Activated T-cell treated with anti-CD3 and anti-CD28 coated beads, Interleukin-2, amount 50 U/mL, for 72 hours (primary cell): ENCODE measurements around the gene BCORL1. TPM values are rescaled to one million over a fixed set of nuclear protein-coding genes. Genes with fewer than 3 reads are reported as not detected.

Experiments
- ATAC-seq, 2 donors: fragments of 150-1000 bp; cut with Tn5 transposase; replicated peaks in 1 of 2; 2 replicates each; pipeline ENCODE4 v1.10.0; 2021; ENCODE audit warnings: moderate library complexity in 2 of 2, mild to moderate bottlenecking in 1 of 2
- DNase-seq, 2 donors: peaks; one replicate each; pipeline ENCODE4 v3.0.0; 2021 to 2022; ENCODE audit warnings: mixed read lengths in 1 of 2
- H3K27ac Mint-ChIP-seq: one replicate; pipeline ENCODE4 v1.8.0; 2022; ENCODE audit warnings: mild to moderate bottlenecking, moderate library complexity, mixed read lengths
- H3K27me3 Mint-ChIP-seq: one replicate; pipeline ENCODE4 v1.8.0; 2022; ENCODE audit warnings: low read depth, mixed read lengths
- H3K36me3 Mint-ChIP-seq, 2 donors: one replicate each; pipeline ENCODE4 v1.8.0; 2022; ENCODE audit warnings: mixed read lengths in 2 of 2, mild to moderate bottlenecking in 1 of 2; ENCODE audit not compliant: insufficient read depth in 2 of 2
- H3K4me1 Mint-ChIP-seq: one replicate; pipeline ENCODE4 v1.8.0; 2022; ENCODE audit warnings: low read depth, mixed read lengths
- H3K4me3 Mint-ChIP-seq, 2 donors: one replicate each; pipeline ENCODE4 v1.8.0; 2022; ENCODE audit warnings: mild to moderate bottlenecking in 2 of 2, mixed read lengths in 2 of 2, moderate library complexity in 2 of 2
- H3K9me3 Mint-ChIP-seq, 2 donors: one replicate each; pipeline ENCODE4 v1.8.0; 2022; ENCODE audit warnings: mixed read lengths in 2 of 2
- total RNA-seq, 2 donors: library from RNA; stranded (reverse); gene quantifications; one replicate each; pipeline ENCODE4 v1.2.3, GENCODE V29; 2022

The BCORL1 gene
- total RNA-seq, 2 donors from 2014 or later, result 8.6 to 9.9 TPM

DNA sequence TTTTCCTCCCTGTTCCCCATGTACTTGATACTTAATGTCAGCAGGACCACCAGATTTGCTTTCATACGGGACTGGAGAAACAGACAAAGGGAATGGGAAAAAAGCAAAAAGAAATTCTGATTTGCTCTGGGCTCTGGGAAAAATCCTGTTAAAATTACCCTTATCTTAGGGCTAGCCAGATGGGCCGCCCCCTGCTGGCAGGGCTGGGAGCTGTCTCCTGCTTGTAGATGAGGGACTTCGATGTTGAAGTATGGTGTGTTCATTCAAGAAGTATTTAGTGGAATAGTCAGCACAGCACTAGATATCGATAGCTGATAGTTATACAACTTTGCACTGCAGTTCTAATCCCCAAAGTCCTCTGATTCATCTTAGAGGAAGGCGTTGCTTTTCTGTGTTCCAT is 45.8 kb downstream of the BCORL1 start:
- H3K36me3 Mint-ChIP-seq, result no peaks in the 10 kb centered on the region
- H3K4me1 Mint-ChIP-seq, result peaks cover 9% of the 10 kb centered on the region
- no peak overlapping the region for H3K4me3 Mint-ChIP-seq
- no peak overlapping the region for H3K27ac Mint-ChIP-seq
- DNase-seq (peak; percentile 42 to 47), ATAC-seq (no peak)
- H3K27me3 Mint-ChIP-seq, result peaks cover 11% of the 10 kb centered on the region
- no peaks in the 10 kb centered on the region for H3K9me3 Mint-ChIP-seq

DNA sequence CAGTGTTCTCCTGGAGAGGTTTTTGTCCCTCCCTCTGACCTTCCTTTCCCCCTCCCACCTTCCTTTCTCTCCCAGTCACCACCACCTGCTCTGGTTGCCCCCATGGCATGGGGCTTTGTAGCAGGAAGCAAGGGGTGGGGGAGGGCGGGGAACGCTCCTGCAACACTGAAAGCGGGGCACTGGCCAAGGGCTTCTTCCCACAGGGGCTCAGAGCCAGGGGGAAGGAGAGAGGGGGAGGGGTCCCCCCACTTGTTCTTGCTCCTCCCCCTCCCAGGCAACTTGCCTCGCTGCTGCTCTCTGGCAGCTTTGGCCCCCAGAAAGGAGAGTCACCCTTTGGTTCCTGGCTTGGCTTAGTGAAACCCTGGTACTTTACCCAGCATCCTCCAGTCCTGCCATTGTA is 48.4 kb downstream of the BCORL1 start:
- no peak for DNase-seq
- H3K27me3 Mint-ChIP-seq, result peaks cover 11% of the 10 kb centered on the region
- no peak for ATAC-seq

GRCh38 chrX:130032552-130032951 is 50.1 kb downstream of the BCORL1 start:
- Mint-ChIP-seq H3K36me3 (no peaks in the 10 kb centered on the region), H3K9me3 (no peaks in the 10 kb centered on the region), H3K27ac (no peak overlapping the region), H3K4me1 (no peaks in the 10 kb centered on the region), H3K27me3 (peaks cover 6% of the 10 kb centered on the region), H3K4me3 (no peak overlapping the region)
- ATAC-seq, result no peak
- DNase-seq, result no peak

More for the DNA sequence above, 48.4 kb downstream of the BCORL1 start:
- no peak overlapping the region for H3K27ac Mint-ChIP-seq
- H3K9me3 Mint-ChIP-seq, result no peaks in the 10 kb centered on the region
- H3K4me1 Mint-ChIP-seq, result no peaks in the 10 kb centered on the region
- H3K4me3 Mint-ChIP-seq, result no peak overlapping the region
- no peaks in the 10 kb centered on the region for H3K36me3 Mint-ChIP-seq

DNA sequence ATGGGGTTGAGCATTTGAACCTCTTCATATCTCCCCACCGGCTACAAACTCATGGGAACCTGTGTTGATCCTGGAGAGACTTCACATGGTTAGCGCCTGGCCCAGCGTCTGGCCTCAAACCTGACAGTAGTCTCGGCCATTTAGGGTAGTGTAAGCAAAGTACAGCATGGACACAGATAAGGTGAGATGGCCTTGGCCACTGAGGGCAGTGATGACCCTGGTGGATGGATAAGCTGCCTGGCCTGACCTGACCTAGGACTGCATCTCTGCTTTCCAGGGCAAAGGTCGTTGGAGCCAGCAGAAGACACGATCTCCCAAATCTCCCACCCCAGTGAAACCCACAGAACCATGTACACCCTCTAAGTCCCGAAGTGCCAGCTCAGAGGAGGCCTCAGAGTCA is 51.7 kb downstream of the BCORL1 start:
- peaks cover 6% of the 10 kb centered on the region for H3K27me3 Mint-ChIP-seq
- no peaks in the 10 kb centered on the region for H3K9me3 Mint-ChIP-seq
- ATAC-seq, result no peak
- no peak overlapping the region for H3K27ac Mint-ChIP-seq
- DNase-seq, result no peak
- no peaks in the 10 kb centered on the region for H3K36me3 Mint-ChIP-seq
- no peaks in the 10 kb centered on the region for H3K4me1 Mint-ChIP-seq
- H3K4me3 Mint-ChIP-seq, result no peak overlapping the region

DNA sequence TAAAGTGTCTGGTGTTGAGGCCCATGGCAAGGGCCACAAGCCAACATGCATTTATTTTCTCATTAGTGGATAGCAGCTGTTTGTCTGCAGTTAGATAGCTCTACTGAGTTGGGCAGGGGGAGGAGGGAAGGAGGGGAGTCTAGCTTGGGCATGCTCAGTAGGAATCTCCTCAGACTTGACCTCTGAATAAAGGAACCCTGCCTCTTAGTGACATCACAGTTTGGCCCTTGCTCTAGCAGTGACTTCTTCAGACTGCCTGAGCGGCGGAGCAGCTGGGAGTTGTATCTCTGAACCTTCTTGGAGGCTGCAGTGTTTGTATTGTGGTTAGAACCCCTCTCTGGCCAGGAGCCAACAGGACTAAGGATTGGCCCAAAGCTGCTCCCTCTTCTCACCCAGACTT is 57.4 kb downstream of the BCORL1 start:
- no peaks in the 10 kb centered on the region for H3K4me1 Mint-ChIP-seq
- H3K27ac Mint-ChIP-seq, result no peak overlapping the region
- H3K27me3 Mint-ChIP-seq, result no peaks in the 10 kb centered on the region
- H3K4me3 Mint-ChIP-seq, result no peak overlapping the region
- no peak for ATAC-seq
- H3K36me3 Mint-ChIP-seq, result no peaks in the 10 kb centered on the region
- no peak for DNase-seq
- no peaks in the 10 kb centered on the region for H3K9me3 Mint-ChIP-seq

- no peak overlapping the region for H3K4me3 Mint-ChIP-seq
- H3K27ac Mint-ChIP-seq, result no peak overlapping the region
- H3K9me3 Mint-ChIP-seq, result no peaks in the 10 kb centered on the region
- no peak for ATAC-seq
- peaks cover 0 to 3% of the 10 kb centered on the region in 2 donors for H3K36me3 Mint-ChIP-seq
- H3K27me3 Mint-ChIP-seq, result no peaks in the 10 kb centered on the region
- no peak for DNase-seq
- no peaks in the 10 kb centered on the region for H3K4me1 Mint-ChIP-seq
Observed at GRCh38 chrX:130047416-130047815, 65.0 kb downstream of the BCORL1 start.

GRCh38 chrX:130048686-130049222 is 66.3 kb downstream of the BCORL1 start:
- Mint-ChIP-seq H3K4me1 (no peaks in the 10 kb centered on the region), H3K27ac (no peak overlapping the region), H3K9me3 (no peaks in the 10 kb centered on the region), H3K27me3 (no peaks in the 10 kb centered on the region), H3K4me3 (no peak overlapping the region), H3K36me3 (peaks cover 0 to 3% of the 10 kb centered on the region in 2 donors)
- ATAC-seq (no peak), DNase-seq (no peak)

DNA sequence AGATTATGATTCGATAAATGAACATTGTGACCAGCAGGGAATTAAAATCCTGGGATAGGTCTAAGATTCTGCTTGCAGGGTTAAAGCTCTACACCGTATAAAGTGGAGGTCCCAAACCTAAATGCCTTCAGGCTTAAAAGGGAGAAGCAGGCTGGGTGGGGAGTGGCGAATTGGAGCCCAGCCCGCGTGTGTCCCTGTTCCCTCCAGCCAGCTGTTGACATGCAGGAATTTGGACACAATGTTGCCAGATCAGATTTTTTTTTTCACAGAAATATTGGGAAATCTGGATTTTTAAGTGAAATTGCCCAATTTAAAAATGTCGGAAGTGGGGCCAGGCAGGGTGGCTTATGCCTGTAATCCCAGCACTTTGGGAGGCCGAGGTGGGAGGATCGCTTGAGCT is 67.4 kb downstream of the BCORL1 start:
- no peaks in the 10 kb centered on the region for H3K27me3 Mint-ChIP-seq
- no peaks in the 10 kb centered on the region for H3K4me1 Mint-ChIP-seq
- no peaks in the 10 kb centered on the region for H3K9me3 Mint-ChIP-seq
- DNase-seq (no peak), ATAC-seq (no peak)
- peaks cover 0 to 3% of the 10 kb centered on the region in 2 donors for H3K36me3 Mint-ChIP-seq
- no peak overlapping the region for H3K27ac Mint-ChIP-seq
- no peak overlapping the region for H3K4me3 Mint-ChIP-seq

DNA sequence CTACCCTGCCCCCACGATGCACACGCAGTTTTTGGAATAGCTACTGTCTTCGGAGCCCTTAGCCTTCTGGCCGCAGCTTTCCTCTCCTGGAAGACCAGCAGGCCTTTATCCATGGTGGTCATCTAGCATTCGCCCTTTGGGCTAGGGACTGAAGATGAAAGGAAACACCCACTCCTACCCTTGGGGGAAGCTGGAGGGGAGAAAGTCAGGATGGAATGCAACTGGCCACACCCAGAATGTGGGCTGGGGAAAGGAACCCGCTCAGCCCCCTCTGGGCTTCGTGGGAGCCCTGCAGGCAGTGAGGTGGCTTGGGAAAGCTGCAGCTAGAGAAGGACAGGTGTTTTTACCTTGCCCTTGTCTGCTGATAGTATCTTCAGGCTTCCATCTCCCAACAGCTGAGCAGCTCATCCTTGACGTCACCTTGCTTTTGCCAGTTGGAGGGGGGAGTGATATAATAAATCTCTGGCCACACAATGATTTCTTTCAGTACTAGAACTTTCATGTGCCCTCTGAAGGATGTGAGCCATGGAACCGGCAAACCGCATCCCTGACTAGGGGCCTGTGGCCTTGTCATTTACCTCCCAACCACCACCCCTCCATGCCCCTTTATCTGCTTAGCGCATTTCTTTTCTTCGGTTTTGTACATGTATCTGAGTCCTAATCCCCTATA is 68.9 kb downstream of the BCORL1 start:
- no peak overlapping the region for H3K27ac Mint-ChIP-seq
- H3K36me3 Mint-ChIP-seq, result peaks cover 0 to 3% of the 10 kb centered on the region in 2 donors
- ATAC-seq (no peak), DNase-seq (no peak)
- H3K4me1 Mint-ChIP-seq, result no peaks in the 10 kb centered on the region
- no peaks in the 10 kb centered on the region for H3K9me3 Mint-ChIP-seq
- no peaks in the 10 kb centered on the region for H3K27me3 Mint-ChIP-seq
- H3K4me3 Mint-ChIP-seq, result no peak overlapping the region

- Mint-ChIP-seq H3K4me1 (no peaks in the 10 kb centered on the region), H3K27me3 (no peaks in the 10 kb centered on the region), H3K9me3 (no peaks in the 10 kb centered on the region), H3K27ac (no peak overlapping the region), H3K4me3 (no peak overlapping the region), H3K36me3 (no peaks in the 10 kb centered on the region)
- ATAC-seq (no peak), DNase-seq (no peak)
Observed at GRCh38 chrX:130053236-130053635, 70.8 kb downstream of the BCORL1 start.

- H3K4me3 Mint-ChIP-seq, result no peak overlapping the region
- DNase-seq (no peak), ATAC-seq (no peak)
- no peaks in the 10 kb centered on the region for H3K9me3 Mint-ChIP-seq
- H3K27ac Mint-ChIP-seq, result no peak overlapping the region
- no peaks in the 10 kb centered on the region for H3K4me1 Mint-ChIP-seq
- no peaks in the 10 kb centered on the region for H3K27me3 Mint-ChIP-seq
- H3K36me3 Mint-ChIP-seq, result no peaks in the 10 kb centered on the region
Observed at GRCh38 chrX:130055103-130055502, 72.7 kb downstream of the BCORL1 start.

DNA sequence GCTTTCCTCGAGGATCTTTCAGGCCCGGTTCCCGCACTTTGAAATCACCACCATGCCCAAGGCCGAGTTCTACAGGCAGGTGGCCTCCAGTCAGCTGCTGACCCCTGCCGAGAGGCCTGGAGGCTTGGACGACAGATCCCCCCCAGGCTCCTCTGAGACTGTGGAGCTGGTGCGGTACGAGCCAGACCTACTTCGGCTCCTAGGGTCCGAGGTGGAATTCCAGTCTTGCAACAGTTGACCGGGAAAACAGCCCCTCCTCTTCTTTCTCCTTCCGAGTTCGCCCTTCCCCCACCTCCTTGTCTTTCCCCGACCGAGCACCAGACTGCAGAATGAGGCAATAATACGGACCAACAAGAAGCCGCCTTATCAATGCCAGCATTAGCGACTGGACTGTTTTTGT is 73.5 kb downstream of the BCORL1 start:
- no peaks in the 10 kb centered on the region for H3K4me1 Mint-ChIP-seq
- no peak overlapping the region for H3K27ac Mint-ChIP-seq
- no peaks in the 10 kb centered on the region for H3K9me3 Mint-ChIP-seq
- DNase-seq, result no peak
- no peaks in the 10 kb centered on the region for H3K36me3 Mint-ChIP-seq
- no peaks in the 10 kb centered on the region for H3K27me3 Mint-ChIP-seq
- no peak overlapping the region for H3K4me3 Mint-ChIP-seq
- no peak for ATAC-seq

- Mint-ChIP-seq H3K27me3 (no peaks in the 10 kb centered on the region), H3K27ac (no peak overlapping the region), H3K4me3 (no peak overlapping the region), H3K4me1 (no peaks in the 10 kb centered on the region), H3K9me3 (no peaks in the 10 kb centered on the region), H3K36me3 (no peaks in the 10 kb centered on the region)
- DNase-seq (no peak), ATAC-seq (no peak)
Observed at GRCh38 chrX:130057209-130057608, 74.8 kb downstream of the BCORL1 start.

DNA sequence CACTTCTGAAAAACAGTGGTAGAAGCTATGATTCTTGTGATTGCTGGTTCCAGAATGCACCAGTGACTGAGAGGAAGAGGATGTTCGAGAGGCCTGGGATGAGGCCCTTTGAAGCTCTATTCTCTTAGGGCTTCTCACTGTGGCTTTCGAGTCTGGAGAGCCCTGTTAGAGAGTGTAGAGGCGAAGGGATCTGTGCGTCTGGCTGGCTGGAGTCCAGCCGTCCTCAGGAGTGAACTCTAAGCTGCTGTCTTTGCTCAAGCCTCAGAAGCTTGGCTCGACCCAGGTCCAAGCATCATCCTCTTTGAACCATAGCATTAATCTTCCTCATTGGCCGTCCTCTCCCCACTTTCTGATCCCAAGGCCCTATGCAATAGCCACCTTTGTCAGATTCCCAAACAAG is 76.2 kb downstream of the BCORL1 start:
- ATAC-seq (no peak), DNase-seq (no peak)
- Mint-ChIP-seq H3K27ac (no peak overlapping the region), H3K36me3 (no peaks in the 10 kb centered on the region), H3K4me3 (no peak overlapping the region), H3K4me1 (no peaks in the 10 kb centered on the region), H3K9me3 (no peaks in the 10 kb centered on the region), H3K27me3 (peaks cover 9% of the 10 kb centered on the region)
